ENCODE data around the gene WNK2. TPM values are rescaled to one million over a fixed set of nuclear protein-coding genes. Genes with fewer than 3 reads are reported as not detected.

The WNK2 gene
- total and polyA plus RNA-seq, 12 donors = 1.1 to 17.6 (median 8.4) TPM

DNA sequence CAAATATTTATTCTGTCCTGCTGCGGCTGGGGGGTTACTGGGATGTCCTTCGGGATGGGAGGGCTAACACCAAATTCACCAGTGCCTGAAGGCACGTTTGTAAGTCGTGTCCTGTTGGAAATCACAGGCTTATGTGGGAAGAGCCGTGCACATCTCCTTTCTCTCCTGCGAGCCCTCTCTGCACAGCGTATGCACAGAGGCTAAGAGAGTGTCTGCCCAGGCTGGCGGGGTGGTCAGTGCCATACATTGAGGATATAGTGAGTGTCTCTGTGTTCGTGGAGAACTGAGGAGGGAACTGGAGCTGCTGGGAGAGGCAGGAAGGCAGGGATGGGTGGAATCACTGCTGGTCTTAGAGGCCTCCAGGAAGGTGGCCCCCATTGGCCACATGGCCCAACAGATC is 110.1 kb downstream of the WNK2 start:
- WGBS, 4 donors = 87 to 89% (median 89%) methylated on average over 9 of the region's 9 CpGs
- no peaks in the 10 kb centered on the region for H3K4me1 ChIP-seq (replicated peaks in 1 of 2)
- H3K9me3 ChIP-seq (replicated peaks in 1 of 3) = no peaks in the 10 kb centered on the region
- H3K36me3 ChIP-seq (replicated peaks in 1 of 2) = no peaks in the 10 kb centered on the region
- no peak overlapping the region for H3K27ac ChIP-seq
- no peak for DNase-seq
- intact Hi-C loops (cut with DNase I) = no loop called here
- H3K4me3 ChIP-seq = no peak overlapping the region
- TF ChIP-seq CTCF (IDR thresholded peaks at IDR 0.05) = no peak
- no peak for TF ChIP-seq POLR2A (IDR thresholded peaks at IDR 0.05)
- no peaks in the 10 kb centered on the region for H3K27me3 ChIP-seq

GRCh38 chr9:93295031-93295430 is 111.1 kb downstream of the WNK2 start:
- no peaks in the 10 kb centered on the region for H3K4me1 ChIP-seq (replicated peaks in 1 of 2)
- H3K27ac ChIP-seq = no peak overlapping the region
- WGBS, 4 donors = 60 to 85% (median 77%) methylated on average over 5 to 12 of the region's 12 CpGs
- no peak overlapping the region for H3K4me3 ChIP-seq
- intact Hi-C loops (cut with DNase I) = no loop called here
- H3K36me3 ChIP-seq (replicated peaks in 1 of 2) = no peaks in the 10 kb centered on the region
- no peaks in the 10 kb centered on the region for H3K27me3 ChIP-seq
- no peak for DNase-seq
- TF ChIP-seq CTCF (IDR thresholded peaks at IDR 0.05) = no peak
- no peak for TF ChIP-seq POLR2A (IDR thresholded peaks at IDR 0.05)
- no peaks in the 10 kb centered on the region for H3K9me3 ChIP-seq (replicated peaks in 1 of 3)

DNA sequence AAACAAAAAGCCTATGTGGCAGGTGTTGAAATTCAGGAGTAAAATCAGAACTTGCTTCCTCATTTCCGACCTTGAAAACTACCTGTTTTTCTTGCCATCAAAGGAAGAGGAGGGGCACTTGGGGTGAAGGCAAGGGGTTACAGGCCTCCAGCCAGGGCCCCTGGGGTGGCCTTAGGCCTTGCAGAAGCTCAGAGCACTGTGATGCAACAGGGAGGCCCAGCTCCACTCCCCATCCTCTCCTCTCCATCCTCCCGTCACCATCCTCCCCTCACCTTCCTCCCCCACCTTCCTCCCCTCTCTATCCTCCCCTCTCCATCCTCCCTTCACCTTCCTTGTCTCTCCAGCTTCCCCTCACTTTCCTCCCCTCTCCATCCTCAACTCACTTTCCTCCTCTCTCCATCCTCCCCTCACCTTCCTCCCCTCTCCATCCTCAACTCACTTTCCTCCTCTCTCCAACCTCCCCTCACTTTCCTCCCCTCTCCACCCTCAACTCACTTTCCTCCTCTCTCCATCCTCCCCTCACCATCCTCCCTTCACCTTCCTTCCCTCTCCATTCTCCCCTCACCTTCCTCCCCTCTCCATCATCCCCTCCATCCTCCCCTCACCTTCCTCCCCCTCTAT is 111.6 kb downstream of the WNK2 start:
- Histone ChIP-seq H3K36me3 (replicated peaks in 1 of 2) (no peaks in the 10 kb centered on the region), H3K9me3 (replicated peaks in 1 of 3) (no peaks in the 10 kb centered on the region), H3K4me1 (replicated peaks in 1 of 2) (no peaks in the 10 kb centered on the region), H3K27me3 (no peaks in the 10 kb centered on the region), H3K27ac (no peak overlapping the region), H3K4me3 (no peak overlapping the region)
- 53 to 72% (median 63%) methylated on average over 2 of the region's 2 CpGs for WGBS, 4 donors
- TF ChIP-seq CTCF (IDR thresholded peaks at IDR 0.05) (no peak), POLR2A (IDR thresholded peaks at IDR 0.05) (no peak)
- intact Hi-C loops (cut with DNase I) = no loop called here
- no peak for DNase-seq

DNA sequence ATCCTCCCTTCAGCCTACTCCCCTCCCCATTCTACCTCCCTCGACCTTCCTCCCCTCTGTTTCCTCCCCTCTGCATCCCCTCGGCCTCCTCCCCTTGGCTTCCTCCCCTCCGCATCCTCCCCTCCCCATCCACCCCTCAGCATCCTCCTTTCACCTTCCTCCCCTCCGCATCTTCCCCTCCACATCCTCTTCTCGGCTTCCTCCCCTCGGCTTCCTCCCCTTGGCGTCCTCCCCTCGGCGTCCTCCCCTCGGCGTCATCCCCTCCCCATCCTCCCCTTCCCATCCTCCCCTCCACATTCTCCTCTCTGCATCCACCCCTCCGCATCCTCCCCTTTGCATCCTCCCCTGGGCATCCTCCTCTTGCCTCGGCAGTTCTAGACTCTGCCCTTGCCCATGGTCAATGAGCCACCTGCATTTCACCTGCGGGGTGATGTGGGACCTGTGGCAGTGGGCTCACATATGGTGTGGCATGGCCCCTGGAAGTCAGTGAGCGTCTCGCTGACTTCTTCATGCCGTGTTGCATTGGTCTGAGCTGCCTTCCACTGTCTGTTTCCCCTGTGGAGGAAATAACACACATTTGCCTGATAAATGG is 113.0 kb downstream of the WNK2 start:
- intact Hi-C loops (cut with DNase I) = no loop called here
- no peak for DNase-seq
- Histone ChIP-seq H3K4me3 (no peak overlapping the region), H3K27ac (no peak overlapping the region), H3K27me3 (no peaks in the 10 kb centered on the region), H3K4me1 (replicated peaks in 1 of 2) (no peaks in the 10 kb centered on the region), H3K36me3 (replicated peaks in 1 of 2) (no peaks in the 10 kb centered on the region), H3K9me3 (replicated peaks in 1 of 3) (no peaks in the 10 kb centered on the region)
- TF ChIP-seq CTCF (IDR thresholded peaks at IDR 0.05) = no peak
- no peak for TF ChIP-seq POLR2A (IDR thresholded peaks at IDR 0.05)
- WGBS, 4 donors = 63 to 73% (median 66%) methylated on average over 12 to 17 of the region's 17 CpGs

Data from adrenal gland (tissue), 12 donors.